ENCODE measurements around the gene ATXN7L1.

ATXN7L1 gene

GRCh38 chr7:105638902-105639495 is 237.4 kb downstream of the ATXN7L1 start:
- peaks cover 6 to 23% of the 10 kb centered on the region in 2 experiments for H3K4me1 ChIP-seq (ENCODE audit: control insufficient read depth in 1 of 2, insufficient read depth in 2 of 2, low read length in 2 of 2)
- H3K36me3 ChIP-seq (ENCODE audit: control insufficient read depth in 1 of 2, insufficient read depth in 2 of 2, low read length in 2 of 2) = no peaks in the 10 kb centered on the region
- H3K14ac ChIP-seq (ENCODE audit: low read length) = no peak overlapping the region
- H3K9ac ChIP-seq (ENCODE audit: low read length) = no peak overlapping the region
- H3K4me2 ChIP-seq (ENCODE audit: low read length) = peak overlapping the region; percentile 56
- no peak for DNase-seq
- no peak overlapping the region for H2BK12ac ChIP-seq (ENCODE audit: low read length)
- H2BK120ac ChIP-seq (ENCODE audit: insufficient read depth, low read length, poor library complexity) = no peak overlapping the region
- no peaks in the 10 kb centered on the region for H3K79me2 ChIP-seq (ENCODE audit: control insufficient read depth, insufficient read depth, low read length, poor library complexity)
- no peak overlapping the region for H4K91ac ChIP-seq (ENCODE audit: low read depth, low read length)
- H3K27me3 ChIP-seq (ENCODE audit: insufficient read depth, low read length) = no peaks in the 10 kb centered on the region
- H3K27ac ChIP-seq (ENCODE audit: low read depth, low read length) = no peak overlapping the region
- no peak overlapping the region for H2BK5ac ChIP-seq (ENCODE audit: low read depth, low read length, poor library complexity)
- peak overlapping the region; percentile 10 for H4K8ac ChIP-seq (ENCODE audit: low read depth, low read length)
- H2AFZ ChIP-seq (ENCODE audit: insufficient read depth, low read length, poor library complexity) = no peak overlapping the region
- no CpG with 5 or more reads among the region's 24 CpGs for WGBS (ENCODE audit: extremely low coverage, insufficient coverage, insufficient read length)
- no peak overlapping the region for H3K4me3 ChIP-seq (ENCODE audit: low read depth, low read length)
- H3K4ac ChIP-seq (ENCODE audit: low read depth, low read length) = no peak overlapping the region
- H2AK5ac ChIP-seq (ENCODE audit: low read length) = no peak overlapping the region
- peaks cover 1% of the 10 kb centered on the region for H3K9me3 ChIP-seq (ENCODE audit: insufficient read depth, low read depth, low read length)
- H4K12ac ChIP-seq (ENCODE audit: low read depth, low read length) = no peak overlapping the region
- H3K18ac ChIP-seq (ENCODE audit: low read length) = no peak overlapping the region
- H3K79me1 ChIP-seq (ENCODE audit: low read length) = no peaks in the 10 kb centered on the region
- H3K23ac ChIP-seq (ENCODE audit: low read length) = no peak overlapping the region

GRCh38 chr7:105638334-105638733 is 238.1 kb downstream of the ATXN7L1 start:
- H2BK120ac ChIP-seq (ENCODE audit: insufficient read depth, low read length, poor library complexity) = no peak overlapping the region
- H2AFZ ChIP-seq (ENCODE audit: insufficient read depth, low read length, poor library complexity) = no peak overlapping the region
- H3K79me1 ChIP-seq (ENCODE audit: low read length) = no peaks in the 10 kb centered on the region
- no peak overlapping the region for H2BK12ac ChIP-seq (ENCODE audit: low read length)
- no peak overlapping the region for H3K4me2 ChIP-seq (ENCODE audit: low read length)
- no peak overlapping the region for H4K91ac ChIP-seq (ENCODE audit: low read depth, low read length)
- H3K18ac ChIP-seq (ENCODE audit: low read length) = no peak overlapping the region
- no peak overlapping the region for H3K14ac ChIP-seq (ENCODE audit: low read length)
- no peak overlapping the region for H2AK5ac ChIP-seq (ENCODE audit: low read length)
- H2BK5ac ChIP-seq (ENCODE audit: low read depth, low read length, poor library complexity) = no peak overlapping the region
- no peak overlapping the region for H3K4me3 ChIP-seq (ENCODE audit: low read depth, low read length)
- no CpG with 5 or more reads among the region's 8 CpGs for WGBS (ENCODE audit: extremely low coverage, insufficient coverage, insufficient read length)
- H3K27me3 ChIP-seq (ENCODE audit: insufficient read depth, low read length) = no peaks in the 10 kb centered on the region
- H3K9ac ChIP-seq (ENCODE audit: low read length) = no peak overlapping the region
- peaks cover 1% of the 10 kb centered on the region for H3K9me3 ChIP-seq (ENCODE audit: insufficient read depth, low read depth, low read length)
- H3K23ac ChIP-seq (ENCODE audit: low read length) = no peak overlapping the region
- no peaks in the 10 kb centered on the region for H3K36me3 ChIP-seq (ENCODE audit: control insufficient read depth in 1 of 2, insufficient read depth in 2 of 2, low read length in 2 of 2)
- H3K4ac ChIP-seq (ENCODE audit: low read depth, low read length) = no peak overlapping the region
- peaks cover 4 to 23% of the 10 kb centered on the region in 2 experiments for H3K4me1 ChIP-seq (ENCODE audit: control insufficient read depth in 1 of 2, insufficient read depth in 2 of 2, low read length in 2 of 2)
- no peak overlapping the region for H4K12ac ChIP-seq (ENCODE audit: low read depth, low read length)
- no peak overlapping the region for H3K27ac ChIP-seq (ENCODE audit: low read depth, low read length)
- no peak for DNase-seq
- no peak overlapping the region for H4K8ac ChIP-seq (ENCODE audit: low read depth, low read length)
- no peaks in the 10 kb centered on the region for H3K79me2 ChIP-seq (ENCODE audit: control insufficient read depth, insufficient read depth, low read length, poor library complexity)

GRCh38 chr7:105637755-105638154 is 238.6 kb downstream of the ATXN7L1 start:
- Histone ChIP-seq H3K36me3 (ENCODE audit: control insufficient read depth in 1 of 2, insufficient read depth in 2 of 2, low read length in 2 of 2) (no peaks in the 10 kb centered on the region), H2BK120ac (ENCODE audit: insufficient read depth, low read length, poor library complexity) (no peak overlapping the region), H4K8ac (ENCODE audit: low read depth, low read length) (no peak overlapping the region), H3K9me3 (ENCODE audit: insufficient read depth, low read depth, low read length) (peaks cover 1% of the 10 kb centered on the region), H4K91ac (ENCODE audit: low read depth, low read length) (no peak overlapping the region), H3K18ac (ENCODE audit: low read length) (no peak overlapping the region), H2AFZ (ENCODE audit: insufficient read depth, low read length, poor library complexity) (no peak overlapping the region), H3K4me2 (ENCODE audit: low read length) (no peak overlapping the region), H3K27me3 (ENCODE audit: insufficient read depth, low read length) (no peaks in the 10 kb centered on the region), H3K4me3 (ENCODE audit: low read depth, low read length) (no peak overlapping the region), H3K9ac (ENCODE audit: low read length) (no peak overlapping the region), H3K4me1 (ENCODE audit: control insufficient read depth in 1 of 2, insufficient read depth in 2 of 2, low read length in 2 of 2) (peaks cover 3 to 23% of the 10 kb centered on the region in 2 experiments), H2BK5ac (ENCODE audit: low read depth, low read length, poor library complexity) (no peak overlapping the region), H3K27ac (ENCODE audit: low read depth, low read length) (no peak overlapping the region), H3K4ac (ENCODE audit: low read depth, low read length) (no peak overlapping the region), H3K79me2 (ENCODE audit: control insufficient read depth, insufficient read depth, low read length, poor library complexity) (no peaks in the 10 kb centered on the region), H3K79me1 (ENCODE audit: low read length) (no peaks in the 10 kb centered on the region), H2AK5ac (ENCODE audit: low read length) (no peak overlapping the region), H2BK12ac (ENCODE audit: low read length) (no peak overlapping the region), H3K14ac (ENCODE audit: low read length) (no peak overlapping the region), H3K23ac (ENCODE audit: low read length) (no peak overlapping the region), H4K12ac (ENCODE audit: low read depth, low read length) (no peak overlapping the region)
- no peak for DNase-seq
- WGBS (ENCODE audit: extremely low coverage, insufficient coverage, insufficient read length) = no CpG with 5 or more reads among the region's 8 CpGs

GRCh38 chr7:105636982-105637381 is 239.4 kb downstream of the ATXN7L1 start:
- H3K14ac ChIP-seq (ENCODE audit: low read length) = no peak overlapping the region
- no peak overlapping the region for H2AFZ ChIP-seq (ENCODE audit: insufficient read depth, low read length, poor library complexity)
- H3K9ac ChIP-seq (ENCODE audit: low read length) = no peak overlapping the region
- H2AK5ac ChIP-seq (ENCODE audit: low read length) = no peak overlapping the region
- no peaks in the 10 kb centered on the region for H3K27me3 ChIP-seq (ENCODE audit: insufficient read depth, low read length)
- DNase-seq = no peak
- H3K4ac ChIP-seq (ENCODE audit: low read depth, low read length) = no peak overlapping the region
- H4K91ac ChIP-seq (ENCODE audit: low read depth, low read length) = no peak overlapping the region
- no peak overlapping the region for H2BK5ac ChIP-seq (ENCODE audit: low read depth, low read length, poor library complexity)
- no peaks in the 10 kb centered on the region for H3K79me1 ChIP-seq (ENCODE audit: low read length)
- no peak overlapping the region for H3K27ac ChIP-seq (ENCODE audit: low read depth, low read length)
- H3K4me3 ChIP-seq (ENCODE audit: low read depth, low read length) = no peak overlapping the region
- H4K12ac ChIP-seq (ENCODE audit: low read depth, low read length) = no peak overlapping the region
- H3K4me1 ChIP-seq (ENCODE audit: control insufficient read depth in 1 of 2, insufficient read depth in 2 of 2, low read length in 2 of 2) = peaks cover 3 to 18% of the 10 kb centered on the region in 2 experiments
- no peak overlapping the region for H2BK12ac ChIP-seq (ENCODE audit: low read length)
- H3K9me3 ChIP-seq (ENCODE audit: insufficient read depth, low read depth, low read length) = peaks cover 1% of the 10 kb centered on the region
- H3K36me3 ChIP-seq (ENCODE audit: control insufficient read depth in 1 of 2, insufficient read depth in 2 of 2, low read length in 2 of 2) = no peaks in the 10 kb centered on the region
- WGBS (ENCODE audit: extremely low coverage, insufficient coverage, insufficient read length) = no CpG with 5 or more reads among the region's 8 CpGs
- no peak overlapping the region for H4K8ac ChIP-seq (ENCODE audit: low read depth, low read length)
- H3K18ac ChIP-seq (ENCODE audit: low read length) = no peak overlapping the region
- H3K4me2 ChIP-seq (ENCODE audit: low read length) = no peak overlapping the region
- H3K79me2 ChIP-seq (ENCODE audit: control insufficient read depth, insufficient read depth, low read length, poor library complexity) = no peaks in the 10 kb centered on the region
- no peak overlapping the region for H3K23ac ChIP-seq (ENCODE audit: low read length)
- H2BK120ac ChIP-seq (ENCODE audit: insufficient read depth, low read length, poor library complexity) = no peak overlapping the region

All from trophoblast cell (in vitro differentiated cells and primary cell).